ENCODE results near the gene FAM217B. TPM values are rescaled to one million over a fixed set of nuclear protein-coding genes. Genes with fewer than 3 reads are reported as not detected.

Gene FAM217B
- total RNA-seq, 1 donor from 2014 or later, result 20.6 TPM

DNA sequence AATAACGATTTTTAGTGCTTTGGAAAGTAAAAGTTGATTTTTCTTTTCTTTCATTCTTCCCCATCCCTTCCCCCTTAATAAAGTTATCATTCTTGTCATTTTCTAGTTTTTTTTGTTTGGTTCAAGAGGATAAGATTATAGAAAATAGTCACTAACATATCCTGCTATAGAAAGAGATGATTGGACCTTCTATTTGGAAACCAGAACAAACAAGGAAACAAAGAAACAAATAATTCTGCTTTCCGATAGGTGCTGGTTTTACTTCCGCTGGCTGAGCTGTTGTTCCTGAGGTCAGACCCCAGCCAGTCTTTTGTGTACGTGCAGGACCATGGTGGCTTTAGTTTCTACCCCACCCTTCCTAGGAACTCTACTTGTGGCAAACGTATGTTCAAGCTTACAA is 17.9 kb downstream of the FAM217B start, which contains the start of gene CDH26:
Gene CDH26, plus strand, starts transcription at position 301 of the 400 bp plus-strand sequence. CDS start 304 bp downstream, outside the sequence.
- Histone ChIP-seq H3K36me3 (ENCODE audit: insufficient read depth, low read length) (no peaks in the 10 kb centered on the region), H3K27me3 (ENCODE audit: insufficient read depth, low read length) (no peaks in the 10 kb centered on the region), H3K79me2 (ENCODE audit: insufficient read depth, low read length) (no peaks in the 10 kb centered on the region), H3K4me1 (ENCODE audit: insufficient read depth, low read length) (no peaks in the 10 kb centered on the region), H3K4me2 (ENCODE audit: low read length) (no peak within 1 kb of the TSS), H3K27ac (ENCODE audit: low read depth, low read length) (no peak within 1 kb of the TSS), H3K9ac (ENCODE audit: low read length) (no peak within 1 kb of the TSS), H3K4me3 (ENCODE audit: insufficient read depth, low read depth, low read length) (no peak within 1 kb of the TSS), H3K9me3 (ENCODE audit: insufficient read depth, low read depth, low read length) (no peaks in the 10 kb centered on the region), H2AFZ (ENCODE audit: low read depth, low read length) (no peak within 1 kb of the TSS), H4K20me1 (ENCODE audit: insufficient read depth, low read length) (no peaks in the 10 kb centered on the region)
- Mint-ChIP-seq H3K27me3 (ENCODE audit: low read depth, unreplicated experiment) (peaks cover 10% of the 10 kb centered on the region), H3K27ac (ENCODE audit: unreplicated experiment) (no peak within 1 kb of the TSS), H3K36me3 (ENCODE audit: low read depth, unreplicated experiment) (no peaks in the 10 kb centered on the region), H3K4me1 (ENCODE audit: low read depth, unreplicated experiment) (no peaks in the 10 kb centered on the region), H3K4me3 (ENCODE audit: unreplicated experiment) (no peak within 1 kb of the TSS), H3K9me3 (ENCODE audit: unreplicated experiment) (no peaks in the 10 kb centered on the region)
- FAIRE-seq, result no peak
- no peak for DNase-seq (ENCODE audit: low read depth)
- TF ChIP-seq, protein P1, sequence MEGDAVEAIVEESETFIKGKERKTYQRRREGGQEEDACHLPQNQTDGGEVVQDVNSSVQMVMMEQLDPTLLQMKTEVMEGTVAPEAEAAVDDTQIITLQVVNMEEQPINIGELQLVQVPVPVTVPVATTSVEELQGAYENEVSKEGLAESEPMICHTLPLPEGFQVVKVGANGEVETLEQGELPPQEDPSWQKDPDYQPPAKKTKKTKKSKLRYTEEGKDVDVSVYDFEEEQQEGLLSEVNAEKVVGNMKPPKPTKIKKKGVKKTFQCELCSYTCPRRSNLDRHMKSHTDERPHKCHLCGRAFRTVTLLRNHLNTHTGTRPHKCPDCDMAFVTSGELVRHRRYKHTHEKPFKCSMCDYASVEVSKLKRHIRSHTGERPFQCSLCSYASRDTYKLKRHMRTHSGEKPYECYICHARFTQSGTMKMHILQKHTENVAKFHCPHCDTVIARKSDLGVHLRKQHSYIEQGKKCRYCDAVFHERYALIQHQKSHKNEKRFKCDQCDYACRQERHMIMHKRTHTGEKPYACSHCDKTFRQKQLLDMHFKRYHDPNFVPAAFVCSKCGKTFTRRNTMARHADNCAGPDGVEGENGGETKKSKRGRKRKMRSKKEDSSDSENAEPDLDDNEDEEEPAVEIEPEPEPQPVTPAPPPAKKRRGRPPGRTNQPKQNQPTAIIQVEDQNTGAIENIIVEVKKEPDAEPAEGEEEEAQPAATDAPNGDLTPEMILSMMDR (IDR thresholded peaks at IDR 0.05; ENCODE audit: insufficient read depth, low read depth, low read length), result no peak
- TF ChIP-seq EZH2 (IDR thresholded peaks at IDR 0.05; ENCODE audit: insufficient read depth, low read length), result no peak

DNA sequence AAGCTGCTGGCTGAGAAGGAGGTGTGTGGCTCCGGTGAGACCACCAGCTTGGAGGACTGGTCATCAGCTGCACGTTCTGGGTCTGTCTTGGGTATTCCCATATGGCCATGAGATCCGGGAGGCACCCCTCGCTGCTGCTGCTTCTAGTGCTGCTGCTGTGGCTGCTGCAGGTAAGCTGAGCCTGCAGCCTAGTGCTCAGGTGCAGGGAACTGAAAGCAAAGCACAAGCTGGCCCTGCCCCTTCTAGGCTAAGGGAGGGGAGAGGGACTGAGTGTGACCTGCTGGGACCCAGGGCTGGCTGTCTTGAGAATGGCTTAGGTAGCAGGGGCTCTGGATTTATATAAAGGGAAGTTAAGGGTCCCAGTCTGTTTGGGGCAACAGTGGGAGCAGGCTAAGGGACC is 18.4 kb downstream of the FAM217B start:
- Mint-ChIP-seq H3K36me3 (ENCODE audit: low read depth, unreplicated experiment) (no peaks in the 10 kb centered on the region), H3K4me3 (ENCODE audit: unreplicated experiment) (no peak overlapping the region), H3K27me3 (ENCODE audit: low read depth, unreplicated experiment) (peaks cover 10% of the 10 kb centered on the region), H3K27ac (ENCODE audit: unreplicated experiment) (no peak overlapping the region), H3K4me1 (ENCODE audit: low read depth, unreplicated experiment) (no peaks in the 10 kb centered on the region), H3K9me3 (ENCODE audit: unreplicated experiment) (no peaks in the 10 kb centered on the region)
- no peak for TF ChIP-seq EZH2 (IDR thresholded peaks at IDR 0.05; ENCODE audit: insufficient read depth, low read length)
- TF ChIP-seq, protein P1 (IDR thresholded peaks at IDR 0.05; ENCODE audit: insufficient read depth, low read depth, low read length), result no peak
- Histone ChIP-seq H3K9ac (ENCODE audit: low read length) (no peak overlapping the region), H3K27ac (ENCODE audit: low read depth, low read length) (no peak overlapping the region), H3K4me1 (ENCODE audit: insufficient read depth, low read length) (no peaks in the 10 kb centered on the region), H3K4me3 (ENCODE audit: insufficient read depth, low read depth, low read length) (no peak overlapping the region), H2AFZ (ENCODE audit: low read depth, low read length) (no peak overlapping the region), H3K4me2 (ENCODE audit: low read length) (no peak overlapping the region), H3K27me3 (ENCODE audit: insufficient read depth, low read length) (no peaks in the 10 kb centered on the region), H3K9me3 (ENCODE audit: insufficient read depth, low read depth, low read length) (no peaks in the 10 kb centered on the region), H3K79me2 (ENCODE audit: insufficient read depth, low read length) (no peaks in the 10 kb centered on the region), H3K36me3 (ENCODE audit: insufficient read depth, low read length) (no peaks in the 10 kb centered on the region), H4K20me1 (ENCODE audit: insufficient read depth, low read length) (no peaks in the 10 kb centered on the region)
- FAIRE-seq (no peak), DNase-seq (ENCODE audit: low read depth) (no peak)

DNA sequence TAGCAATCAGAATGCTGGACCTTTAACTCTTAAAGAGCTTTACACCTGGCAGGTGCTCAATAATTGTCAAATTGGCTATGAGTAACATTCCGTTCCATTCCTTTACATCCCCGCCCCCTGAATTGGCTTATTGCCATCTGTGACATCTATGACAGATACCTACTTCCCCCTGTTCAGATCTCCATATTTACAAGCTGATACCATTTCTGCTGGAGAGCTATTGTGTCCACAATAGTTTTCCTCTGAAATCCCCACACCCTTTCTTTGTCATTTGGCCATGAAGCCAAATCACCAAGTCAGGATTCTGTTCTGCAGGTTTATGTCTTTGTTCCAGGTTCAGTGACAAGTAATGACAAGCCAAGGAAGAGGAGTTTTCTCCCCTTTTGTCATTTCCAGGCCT is 21.2 kb downstream of the FAM217B start:
- H3K27ac Mint-ChIP-seq (ENCODE audit: unreplicated experiment), result no peak overlapping the region
- no peak for TF ChIP-seq EZH2 (IDR thresholded peaks at IDR 0.05; ENCODE audit: insufficient read depth, low read length)
- TF ChIP-seq, protein P1 (IDR thresholded peaks at IDR 0.05; ENCODE audit: insufficient read depth, low read depth, low read length), result no peak
- no peaks in the 10 kb centered on the region for H3K4me1 ChIP-seq (ENCODE audit: insufficient read depth, low read length)
- H3K79me2 ChIP-seq (ENCODE audit: insufficient read depth, low read length), result no peaks in the 10 kb centered on the region
- no peak overlapping the region for H3K27ac ChIP-seq (ENCODE audit: low read depth, low read length)
- H3K9me3 ChIP-seq (ENCODE audit: insufficient read depth, low read depth, low read length), result no peaks in the 10 kb centered on the region
- DNase-seq (ENCODE audit: low read depth) (no peak), FAIRE-seq (no peak)
- no peak overlapping the region for H2AFZ ChIP-seq (ENCODE audit: low read depth, low read length)
- H4K20me1 ChIP-seq (ENCODE audit: insufficient read depth, low read length), result no peaks in the 10 kb centered on the region
- H3K27me3 Mint-ChIP-seq (ENCODE audit: low read depth, unreplicated experiment), result peaks cover 10% of the 10 kb centered on the region
- no peaks in the 10 kb centered on the region for H3K36me3 ChIP-seq (ENCODE audit: insufficient read depth, low read length)
- H3K4me3 Mint-ChIP-seq (ENCODE audit: unreplicated experiment), result no peak overlapping the region
- H3K9ac ChIP-seq (ENCODE audit: low read length), result no peak overlapping the region
- H3K4me3 ChIP-seq (ENCODE audit: insufficient read depth, low read depth, low read length), result no peak overlapping the region
- H3K4me1 Mint-ChIP-seq (ENCODE audit: low read depth, unreplicated experiment), result no peaks in the 10 kb centered on the region
- no peaks in the 10 kb centered on the region for H3K9me3 Mint-ChIP-seq (ENCODE audit: unreplicated experiment)
- H3K27me3 ChIP-seq (ENCODE audit: insufficient read depth, low read length), result no peaks in the 10 kb centered on the region
- no peaks in the 10 kb centered on the region for H3K36me3 Mint-ChIP-seq (ENCODE audit: low read depth, unreplicated experiment)
- no peak overlapping the region for H3K4me2 ChIP-seq (ENCODE audit: low read length)

Measured in astrocyte (in vitro differentiated cells and primary cell).